K562 (cell line): ENCODE measurements around the gene ERGIC1. TPM values are rescaled to one million over a fixed set of nuclear protein-coding genes. Genes with fewer than 3 reads are reported as not detected.

Source experiments
- CBFA2T2 ChIP-seq: fragments of 450-650 bp; conservative IDR thresholded peaks from 2 replicates; pipeline ENCODE4 v1.6.1; 2017; ENCODE audit warnings: mild to moderate bottlenecking
- ETV5 ChIP-seq: sonication (generic); formaldehyde crosslinking; IDR thresholded peaks from 2 replicates; pipeline ENCODE4 v1.4.0; 2020; ENCODE audit warnings: low read depth, mild to moderate bottlenecking, missing genetic modification reagents
- HLTF ChIP-seq: fragments of 450-650 bp; IDR thresholded peaks from 2 replicates; pipeline ENCODE4 v1.6.1; 2016
- KDM1A ChIP-seq, 2 experiments: fragments of 450-650 bp; IDR thresholded peaks; 2 replicates each; pipeline ENCODE4 v1.6.1; 2016; ENCODE audit warnings: mild to moderate bottlenecking in 2 of 2
- NFXL1 ChIP-seq: fragments of 450-650 bp; formaldehyde crosslinking; IDR thresholded peaks from 2 replicates; pipeline ENCODE4 v1.4.0; 2021; ENCODE audit warnings: mild to moderate bottlenecking
- RAD21 ChIP-seq, 2 experiments: fragments of 250-450 bp in 1 of 2; fragments of 450-650 bp in 1 of 2; sonication (Bioruptor Pico) in 1 of 2; formaldehyde crosslinking in 1 of 2; IDR thresholded peaks in 1 of 2; conservative IDR thresholded peaks in 1 of 2; 2 replicates each; pipeline versions ENCODE4 v1.4.0 to v1.8.0; 2020 to 2022; ENCODE audit warnings: mild to moderate bottlenecking in 2 of 2, moderate library complexity in 1 of 2
- RFX1 ChIP-seq: fragments of 450-650 bp; IDR thresholded peaks from 2 replicates; pipeline ENCODE4 v1.6.1; 2016; ENCODE audit warnings: mild to moderate bottlenecking, moderate library complexity
- RHOXF2B ChIP-seq: fragments of 250-450 bp; sonication (Bioruptor Pico); conservative IDR thresholded peaks from 2 replicates; pipeline ENCODE4 v1.5.1; 2021
- SMAD4 ChIP-seq: fragments of 250-450 bp; sonication (Bioruptor Pico); conservative IDR thresholded peaks from 2 replicates; pipeline ENCODE4 v1.8.0; 2021; ENCODE audit warnings: inconsistent platforms, mild to moderate bottlenecking, moderate library complexity
- SRSF1 ChIP-seq: fragments of 200-400 bp; formaldehyde crosslinking; IDR thresholded peaks from 2 replicates; pipeline ENCODE4 v1.6.1; 2017; ENCODE audit warnings: mild to moderate bottlenecking, low read depth, low read length, moderate library complexity
- TAF15 ChIP-seq: fragments of 200-400 bp; formaldehyde crosslinking; IDR thresholded peaks from 2 replicates; pipeline ENCODE4 v1.6.1; 2017; ENCODE audit warnings: mild to moderate bottlenecking, low read depth, low read length, moderate library complexity
- ZNF354B ChIP-seq: fragments of 250-450 bp; sonication (Bioruptor Pico); IDR thresholded peaks from 2 replicates; pipeline ENCODE4 v1.4.0; 2020
- ZNF707 ChIP-seq: fragments of 250-450 bp; sonication (Bioruptor Pico); conservative IDR thresholded peaks from 2 replicates; pipeline ENCODE4 v1.8.0; 2022; ENCODE audit warnings: inconsistent platforms, mild to moderate bottlenecking, moderate library complexity
- polyA plus RNA-seq, 8 experiments: library from polyadenylated mRNA; depleted of rRNA in 4 of 8; stranded (reverse) in 5 of 8; unstranded in 3 of 8; fragments of >200 nt; fragmentation: Nextera tagmentation in 2 of 8; fragmentation: Illumina TruSeq in 1 of 8; extraction: Ambion mirVana in 2 of 8; extraction: Trizol in 1 of 8; gene quantifications; 2 replicates each; pipeline versions ENCODE4 v1.2.1 to v1.2.3, GENCODE V29; 2011 to 2014; ENCODE audit warnings: inconsistent platforms in 1 of 8, missing spikeins in 1 of 8
- total RNA-seq, 7 experiments: library from RNA; depleted of rRNA in 6 of 7; stranded (reverse); fragments of >200 nt in 6 of 7; fragmentation: Illumina TruSeq in 2 of 7; extraction: Trizol in 2 of 7; gene quantifications; 2 replicates each; pipeline versions ENCODE4 v1.2.1 to v1.2.3, GENCODE V29; 2011 to 2021; ENCODE audit warnings: low replicate concordance in 1 of 7
- TF ChIP-seq, protein P1 (sequence below), 2 experiments: fragments of 450-650 bp; IDR thresholded peaks; 2 replicates each; pipeline ENCODE4 v1.6.1; 2016; ENCODE audit warnings: mild to moderate bottlenecking in 2 of 2, borderline replicate concordance in 1 of 2, low read depth in 1 of 2, moderate library complexity in 1 of 2
- TF ChIP-seq, protein P2 (sequence below): fragments of 250-450 bp; sonication (Bioruptor Pico); IDR thresholded peaks from 2 replicates; pipeline ENCODE4 v1.5.0; 2021; ENCODE audit warnings: mild to moderate bottlenecking, borderline replicate concordance
- TF ChIP-seq, protein P3 (sequence below): fragments of 450-650 bp; formaldehyde crosslinking; conservative IDR thresholded peaks from 2 replicates; pipeline ENCODE4 v1.4.0; 2022; ENCODE audit warnings: mild to moderate bottlenecking, missing genetic modification characterization

Gene ERGIC1
- total and polyA plus RNA-seq, 9 of the 15 experiments (the other 6 are each of a cell fraction or from before 2014, with no cell fraction given) = 5.5 to 68.4 (median 36.4) TPM

DNA sequence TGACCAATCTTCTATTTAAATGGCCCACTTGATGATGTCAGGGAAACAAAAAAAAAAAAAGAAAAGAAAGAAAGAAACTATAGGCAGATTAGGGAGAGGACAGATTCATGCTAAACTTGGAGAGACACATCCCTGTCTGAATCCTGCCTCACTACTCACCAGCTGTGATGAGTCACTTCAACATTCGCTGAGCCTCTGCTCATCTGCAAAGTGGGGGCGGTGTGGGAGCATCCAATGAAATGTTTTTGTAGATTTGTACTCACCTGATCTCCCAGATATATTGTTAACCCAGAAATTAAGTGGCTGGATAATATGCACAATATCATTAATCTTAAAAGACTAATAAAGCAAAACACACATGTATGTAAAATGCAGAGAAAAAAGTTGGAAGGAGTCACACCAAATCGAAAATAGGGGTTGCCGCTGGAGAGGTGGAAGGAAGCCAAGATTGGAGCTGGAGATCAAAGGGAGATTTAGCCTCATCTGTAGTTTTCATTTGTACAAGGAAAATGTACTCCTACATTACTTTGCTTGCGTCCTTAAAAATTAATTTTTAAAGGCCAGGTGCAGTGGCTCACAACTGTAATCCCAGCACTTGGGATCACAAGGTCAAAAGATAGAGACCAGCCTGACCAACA, 17.0 kb upstream of the ERGIC1 start (continued):
- TF ChIP-seq, protein P1, sequence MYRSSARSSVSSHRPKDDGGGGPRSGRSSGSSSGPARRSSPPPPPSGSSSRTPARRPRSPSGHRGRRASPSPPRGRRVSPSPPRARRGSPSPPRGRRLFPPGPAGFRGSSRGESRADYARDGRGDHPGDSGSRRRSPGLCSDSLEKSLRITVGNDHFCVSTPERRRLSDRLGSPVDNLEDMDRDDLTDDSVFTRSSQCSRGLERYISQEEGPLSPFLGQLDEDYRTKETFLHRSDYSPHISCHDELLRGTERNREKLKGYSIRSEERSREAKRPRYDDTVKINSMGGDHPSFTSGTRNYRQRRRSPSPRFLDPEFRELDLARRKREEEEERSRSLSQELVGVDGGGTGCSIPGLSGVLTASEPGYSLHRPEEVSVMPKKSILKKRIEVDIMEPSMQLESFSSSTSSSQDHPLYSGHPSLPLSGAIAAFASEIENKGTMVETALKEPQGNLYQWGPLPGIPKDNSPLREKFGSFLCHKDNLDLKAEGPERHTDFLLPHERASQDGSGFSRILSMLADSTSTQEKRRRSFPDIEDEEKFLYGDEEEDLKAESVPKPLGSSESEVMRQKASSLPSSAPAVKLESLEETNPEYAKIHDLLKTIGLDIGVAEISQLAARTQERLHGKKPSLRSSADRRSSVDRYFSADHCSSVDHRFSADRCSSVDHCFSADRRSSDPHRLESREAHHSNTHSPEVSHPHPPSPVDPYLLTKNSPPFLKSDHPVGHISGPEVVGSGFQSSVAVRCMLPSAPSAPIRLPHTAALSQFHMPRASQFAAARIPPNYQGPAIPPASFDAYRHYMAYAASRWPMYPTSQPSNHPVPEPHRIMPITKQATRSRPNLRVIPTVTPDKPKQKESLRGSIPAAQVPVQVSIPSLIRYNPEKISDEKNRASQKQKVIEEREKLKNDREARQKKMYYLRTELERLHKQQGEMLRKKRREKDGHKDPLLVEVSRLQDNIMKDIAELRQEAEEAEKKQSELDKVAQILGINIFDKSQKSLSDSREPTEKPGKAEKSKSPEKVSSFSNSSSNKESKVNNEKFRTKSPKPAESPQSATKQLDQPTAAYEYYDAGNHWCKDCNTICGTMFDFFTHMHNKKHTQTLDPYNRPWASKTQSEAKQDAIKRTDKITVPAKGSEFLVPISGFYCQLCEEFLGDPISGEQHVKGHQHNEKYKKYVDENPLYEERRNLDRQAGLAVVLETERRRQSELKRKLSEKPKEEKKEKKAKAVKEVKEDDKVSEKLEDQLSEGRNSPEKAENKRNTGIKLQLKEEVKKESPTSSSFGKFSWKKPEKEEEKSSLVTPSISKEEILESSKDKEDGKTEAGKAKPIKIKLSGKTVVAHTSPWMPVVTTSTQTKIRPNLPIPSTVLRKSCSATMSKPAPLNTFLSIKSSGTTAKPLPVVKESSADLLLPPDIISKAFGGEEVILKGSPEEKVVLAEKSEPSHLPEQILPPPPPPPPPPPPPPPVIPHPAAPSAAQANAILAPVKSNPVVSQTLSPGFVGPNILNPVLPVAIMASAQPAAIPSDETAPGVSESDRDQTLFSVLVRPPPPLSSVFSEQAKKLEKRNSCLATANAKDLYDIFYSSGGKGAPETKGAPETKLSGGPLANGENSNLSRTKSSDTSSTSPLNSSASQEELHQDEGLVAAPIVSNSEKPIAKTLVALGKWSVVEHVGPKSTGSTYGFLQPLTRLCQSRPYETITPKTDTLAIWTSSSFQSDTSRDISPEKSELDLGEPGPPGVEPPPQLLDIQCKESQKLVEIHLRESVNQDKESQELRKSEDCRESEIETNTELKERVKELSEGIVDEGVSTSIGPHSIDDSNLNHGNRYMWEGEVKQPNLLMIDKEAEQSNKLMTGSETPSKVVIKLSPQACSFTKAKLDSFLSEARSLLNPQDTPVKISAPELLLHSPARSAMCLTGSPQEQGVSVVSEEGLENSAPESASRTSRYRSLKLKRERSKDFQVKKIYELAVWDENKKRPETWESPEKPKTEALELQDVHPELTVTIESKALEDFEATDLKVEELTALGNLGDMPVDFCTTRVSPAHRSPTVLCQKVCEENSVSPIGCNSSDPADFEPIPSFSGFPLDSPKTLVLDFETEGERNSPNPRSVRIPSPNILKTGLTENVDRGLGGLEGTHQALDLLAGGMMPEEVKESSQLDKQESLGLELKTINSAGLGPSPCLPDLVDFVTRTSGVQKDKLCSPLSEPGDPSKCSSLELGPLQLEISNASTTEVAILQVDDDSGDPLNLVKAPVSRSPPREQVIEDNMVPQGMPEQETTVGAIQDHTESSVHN (IDR thresholded peaks at IDR 0.05; ENCODE audit: borderline replicate concordance in 1 of 2, low read depth in 1 of 2) = peak in 1 of 2 experiments; percentile 65; a peak in 1 of 4 replicates
- peak; percentile 22; the same call in 1 of the 2 replicates for TF ChIP-seq CBFA2T2
- TF ChIP-seq, protein P2, sequence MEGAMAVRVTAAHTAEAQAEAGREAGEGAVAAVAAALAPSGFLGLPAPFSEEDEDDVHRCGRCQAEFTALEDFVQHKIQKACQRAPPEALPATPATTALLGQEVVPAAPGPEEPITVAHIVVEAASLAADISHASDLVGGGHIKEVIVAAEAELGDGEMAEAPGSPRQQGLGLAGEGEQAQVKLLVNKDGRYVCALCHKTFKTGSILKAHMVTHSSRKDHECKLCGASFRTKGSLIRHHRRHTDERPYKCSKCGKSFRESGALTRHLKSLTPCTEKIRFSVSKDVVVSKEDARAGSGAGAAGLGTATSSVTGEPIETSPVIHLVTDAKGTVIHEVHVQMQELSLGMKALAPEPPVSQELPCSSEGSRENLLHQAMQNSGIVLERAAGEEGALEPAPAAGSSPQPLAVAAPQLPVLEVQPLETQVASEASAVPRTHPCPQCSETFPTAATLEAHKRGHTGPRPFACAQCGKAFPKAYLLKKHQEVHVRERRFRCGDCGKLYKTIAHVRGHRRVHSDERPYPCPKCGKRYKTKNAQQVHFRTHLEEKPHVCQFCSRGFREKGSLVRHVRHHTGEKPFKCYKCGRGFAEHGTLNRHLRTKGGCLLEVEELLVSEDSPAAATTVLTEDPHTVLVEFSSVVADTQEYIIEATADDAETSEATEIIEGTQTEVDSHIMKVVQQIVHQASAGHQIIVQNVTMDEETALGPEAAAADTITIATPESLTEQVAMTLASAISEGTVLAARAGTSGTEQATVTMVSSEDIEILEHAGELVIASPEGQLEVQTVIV (CRISPR knock-in tag) = no peak
- TF ChIP-seq RHOXF2B (CRISPR knock-in tag) = no peak
- TF ChIP-seq SRSF1 = no peak
- TF ChIP-seq, protein P3, sequence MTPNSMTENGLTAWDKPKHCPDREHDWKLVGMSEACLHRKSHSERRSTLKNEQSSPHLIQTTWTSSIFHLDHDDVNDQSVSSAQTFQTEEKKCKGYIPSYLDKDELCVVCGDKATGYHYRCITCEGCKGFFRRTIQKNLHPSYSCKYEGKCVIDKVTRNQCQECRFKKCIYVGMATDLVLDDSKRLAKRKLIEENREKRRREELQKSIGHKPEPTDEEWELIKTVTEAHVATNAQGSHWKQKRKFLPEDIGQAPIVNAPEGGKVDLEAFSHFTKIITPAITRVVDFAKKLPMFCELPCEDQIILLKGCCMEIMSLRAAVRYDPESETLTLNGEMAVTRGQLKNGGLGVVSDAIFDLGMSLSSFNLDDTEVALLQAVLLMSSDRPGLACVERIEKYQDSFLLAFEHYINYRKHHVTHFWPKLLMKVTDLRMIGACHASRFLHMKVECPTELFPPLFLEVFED = no peak
- no peak for TF ChIP-seq ETV5
- TF ChIP-seq ZNF707 (CRISPR knock-in tag) = no peak
- no peak for TF ChIP-seq RAD21 (CRISPR knock-in tag; conservative IDR thresholded peaks at IDR 0.05 in 1 of 2, IDR thresholded peaks at IDR 0.05 in 1 of 2)
- no peak for TF ChIP-seq SMAD4 (CRISPR knock-in tag)
- TF ChIP-seq HLTF = no peak; the same call in 1 of the 2 replicates
- no peak for TF ChIP-seq NFXL1 (CRISPR knock-in tag)
- TF ChIP-seq KDM1A (IDR thresholded peaks at IDR 0.05) = peak in 1 of 2 experiments; percentile 39; a peak in 1 of 4 replicates
- no peak for TF ChIP-seq TAF15
- no peak for TF ChIP-seq ZNF354B (CRISPR knock-in tag)
- TF ChIP-seq RFX1 = no peak
